HG03460 (cell line): ENCODE results near the gene KAT5.
"Not testable (repeated sequence)": the region's sequence is repeated elsewhere in the genome, so short reads cannot be mapped to it uniquely, and the experiment has no call there.

ENCODE experiments used
- ATAC-seq: cut with Tn5 transposase; IDR thresholded peaks from one replicate; pipeline ENCODE4 v1.9.1; 2021; ENCODE audit not compliant: unreplicated experiment

Gene KAT5

GRCh38 chr11:65743681-65744025 lies 31.6 kb downstream of the KAT5 start:
- no peak for ATAC-seq

- no peak for ATAC-seq
These were observed 32.1 kb downstream of the KAT5 start for GRCh38 chr11:65744026-65744698.

- no peak for ATAC-seq
These were observed 32.6 kb downstream of the KAT5 start for GRCh38 chr11:65744699-65745042.

GRCh38 chr11:65745049-65745448 lies 33.0 kb downstream of the KAT5 start:
- ATAC-seq: no peak

GRCh38 chr11:65762169-65762568 lies 50.1 kb downstream of the KAT5 start:
- ATAC-seq: not testable (repeated sequence)

- not testable (repeated sequence) for ATAC-seq
These were observed 50.8 kb downstream of the KAT5 start for GRCh38 chr11:65762816-65763215.

- ATAC-seq: no peak
These were observed 52.4 kb downstream of the KAT5 start for GRCh38 chr11:65764434-65764833.

- no peak for ATAC-seq
These were observed 54.5 kb downstream of the KAT5 start for GRCh38 chr11:65766535-65766934.

GRCh38 chr11:65767406-65767805 lies 55.4 kb downstream of the KAT5 start:
- ATAC-seq: no peak

- not testable (repeated sequence) for ATAC-seq
These were observed 55.8 kb downstream of the KAT5 start for GRCh38 chr11:65767806-65768205.
